Measurements from ENCODE around the gene TPSAB1.

DNA sequence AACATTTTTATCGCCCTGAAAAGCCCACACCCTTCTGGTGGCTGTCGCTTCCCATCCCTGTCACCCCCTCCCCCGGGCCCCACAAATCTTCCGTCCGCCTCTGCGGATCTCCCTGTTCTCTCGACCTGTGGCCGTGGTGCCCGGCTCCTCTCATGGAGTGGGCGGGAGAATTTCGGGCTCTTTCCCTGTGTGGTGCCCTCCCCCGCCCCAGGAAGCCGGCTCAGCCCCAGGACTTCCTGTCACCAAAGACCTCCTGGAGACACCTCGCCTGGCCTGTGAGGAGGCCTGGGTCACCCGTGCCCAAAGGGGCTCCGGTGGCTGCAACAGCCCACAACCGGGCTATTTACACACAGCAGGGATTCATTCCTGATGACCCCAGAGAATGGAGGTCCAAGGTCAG lies 42.8 kb downstream of the TPSAB1 start:
- TF ChIP-seq, protein P1, sequence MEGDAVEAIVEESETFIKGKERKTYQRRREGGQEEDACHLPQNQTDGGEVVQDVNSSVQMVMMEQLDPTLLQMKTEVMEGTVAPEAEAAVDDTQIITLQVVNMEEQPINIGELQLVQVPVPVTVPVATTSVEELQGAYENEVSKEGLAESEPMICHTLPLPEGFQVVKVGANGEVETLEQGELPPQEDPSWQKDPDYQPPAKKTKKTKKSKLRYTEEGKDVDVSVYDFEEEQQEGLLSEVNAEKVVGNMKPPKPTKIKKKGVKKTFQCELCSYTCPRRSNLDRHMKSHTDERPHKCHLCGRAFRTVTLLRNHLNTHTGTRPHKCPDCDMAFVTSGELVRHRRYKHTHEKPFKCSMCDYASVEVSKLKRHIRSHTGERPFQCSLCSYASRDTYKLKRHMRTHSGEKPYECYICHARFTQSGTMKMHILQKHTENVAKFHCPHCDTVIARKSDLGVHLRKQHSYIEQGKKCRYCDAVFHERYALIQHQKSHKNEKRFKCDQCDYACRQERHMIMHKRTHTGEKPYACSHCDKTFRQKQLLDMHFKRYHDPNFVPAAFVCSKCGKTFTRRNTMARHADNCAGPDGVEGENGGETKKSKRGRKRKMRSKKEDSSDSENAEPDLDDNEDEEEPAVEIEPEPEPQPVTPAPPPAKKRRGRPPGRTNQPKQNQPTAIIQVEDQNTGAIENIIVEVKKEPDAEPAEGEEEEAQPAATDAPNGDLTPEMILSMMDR (IDR thresholded peaks at IDR 0.05): no peak
- no peak for TF ChIP-seq POLR2A (IDR thresholded peaks at IDR 0.05)

Data from Peyer's patch (tissue), 4 donors.